H1 (cell line): ENCODE data around the gene TRIM31. TPM values are rescaled to one million over a fixed set of nuclear protein-coding genes. Genes with fewer than 3 reads are reported as not detected.

Experiments
- CTCF ChIA-PET: fragments of 300-600 bp; sonication (Branson Sonifier 250); formaldehyde crosslinking; loops from one replicate; lab custom pipeline; 2021; ENCODE audit not compliant: partially characterized antibody; lab: Charles Lee
- POLR2A ChIA-PET: fragments of 300-600 bp; sonication (Branson Sonifier 250); formaldehyde crosslinking; loops from one replicate; lab custom pipeline; 2021; ENCODE audit warnings: inconsistent platforms; ENCODE audit not compliant: partially characterized antibody; lab: Charles Lee
- DNase-seq, 2 experiments: peaks; one replicate each; pipeline versions ENCODE4 v3.0.0 to v3.0.0-alpha.2; 2010 to 2022; ENCODE audit warnings: low spot score in 2 of 2, low read depth in 1 of 2, mixed read lengths in 1 of 2
- FAIRE-seq: peaks from 2 replicates; lab custom pipeline; 2011; peaks lifted over from hg19 to GRCh38; lab: Jason Lieb, UNC
- H2AFZ ChIP-seq: 2 replicates; pipeline ENCODE4 v1.8.1; 2012; ENCODE audit warnings: low read length, inconsistent platforms
- H2AK5ac ChIP-seq: 2 replicates; pipeline ENCODE4 v1.6.1; 2013; ENCODE audit warnings: low read depth, low read length
- H2BK120ac ChIP-seq: replicated peaks from 2 replicates; pipeline ENCODE3; 2013; ENCODE audit warnings: low read depth, low read length, inconsistent platforms
- H2BK12ac ChIP-seq: 2 replicates; pipeline ENCODE4 v1.6.1; 2013; ENCODE audit warnings: low read depth, low read length
- H2BK15ac ChIP-seq: 2 replicates; pipeline ENCODE4 v1.6.1; 2013; ENCODE audit warnings: low read length
- H2BK20ac ChIP-seq: 2 replicates; pipeline ENCODE4 v1.6.1; 2013; ENCODE audit warnings: low read length
- H2BK5ac ChIP-seq: 2 replicates; pipeline ENCODE4 v1.6.1; 2013; ENCODE audit warnings: low read depth, low read length
- H3K14ac ChIP-seq: 2 replicates; pipeline ENCODE4 v1.6.1; 2013; ENCODE audit warnings: inconsistent platforms; ENCODE audit not compliant: insufficient read length
- H3K18ac ChIP-seq: 2 replicates; pipeline ENCODE4 v1.6.1; 2013; ENCODE audit warnings: low read length; ENCODE audit errors: extremely low read depth
- H3K23ac ChIP-seq: 2 replicates; pipeline ENCODE4 v1.6.1; 2013; ENCODE audit warnings: inconsistent platforms; ENCODE audit not compliant: insufficient read length
- H3K23me2 ChIP-seq: 2 replicates; pipeline ENCODE4 v1.6.1; 2013; ENCODE audit warnings: low read depth, low read length
- H3K27ac ChIP-seq: 2 replicates; pipeline ENCODE4 v1.6.1; 2011; ENCODE audit warnings: low read depth, low read length, inconsistent platforms
- H3K27me3 ChIP-seq, 4 experiments: replicated peaks in 1 of 4; 1 replicate in 1 of 4; 2 replicates in 3 of 4; pipeline versions ENCODE4 v1.6.1 to v1.8.1; 2011 to 2013; ENCODE audit warnings: low read length in 3 of 4, mild to moderate bottlenecking in 3 of 4, inconsistent platforms in 2 of 4, mixed read lengths in 2 of 4, moderate library complexity in 1 of 4; ENCODE audit not compliant: control insufficient read depth in 3 of 4, insufficient read depth in 3 of 4; ENCODE audit errors: extremely low read depth in 1 of 4
- H3K36me3 ChIP-seq, 4 experiments: 2 replicates each; pipeline versions ENCODE4 v1.6.1 to v1.8.1; 2011 to 2013; ENCODE audit warnings: mild to moderate bottlenecking in 4 of 4, low read length in 3 of 4, moderate library complexity in 2 of 4, control low read depth in 1 of 4, inconsistent platforms in 1 of 4; ENCODE audit not compliant: insufficient read depth in 4 of 4, control insufficient read depth in 2 of 4
- H3K4ac ChIP-seq: replicated peaks from 2 replicates; pipeline ENCODE3; 2013; ENCODE audit warnings: low read length, low read depth, mixed read lengths, inconsistent platforms; ENCODE audit not compliant: insufficient read length
- H3K4me1 ChIP-seq, 4 experiments: replicated peaks in 1 of 4; 1 replicate in 1 of 4; 2 replicates in 3 of 4; pipeline versions ENCODE4 v1.6.1 to v1.8.1; 2011 to 2013; ENCODE audit warnings: low read length in 3 of 4, inconsistent platforms in 2 of 4, mixed read lengths in 1 of 4; ENCODE audit not compliant: insufficient read depth in 4 of 4, control insufficient read depth in 3 of 4
- H3K4me2 ChIP-seq, 2 experiments: 2 replicates each; pipeline versions ENCODE4 v1.6.1 to v1.8.1; 2011 to 2013; ENCODE audit warnings: low read depth in 2 of 2, low read length in 2 of 2, control low read depth in 1 of 2, inconsistent platforms in 1 of 2, mild to moderate bottlenecking in 1 of 2; ENCODE audit not compliant: insufficient read depth in 1 of 2
- H3K4me3 ChIP-seq, 4 experiments: fragments of 200-600, 300-600 bp in 1 of 4; sonication (generic), shearing (Covaris generic), sonication (Bioruptor Twin) in 1 of 4; 2 replicates each; pipeline versions ENCODE4 v1.5.1 to v1.8.1; 2011 to 2016; ENCODE audit warnings: low read length in 4 of 4, low read depth in 3 of 4, control low read depth in 2 of 4, inconsistent platforms in 2 of 4, mild to moderate bottlenecking in 2 of 4, mixed read lengths in 1 of 4, moderate library complexity in 1 of 4; ENCODE audit not compliant: insufficient read depth in 2 of 4; ENCODE audit errors: extremely low read depth in 1 of 4
- H3K56ac ChIP-seq: replicated peaks from 2 replicates; pipeline ENCODE3; 2013; ENCODE audit warnings: low read depth, mild to moderate bottlenecking, mixed read lengths, low read length, inconsistent platforms; ENCODE audit not compliant: insufficient read length
- H3K79me1 ChIP-seq: 2 replicates; pipeline ENCODE4 v1.6.1; 2013; ENCODE audit warnings: low read depth, low read length, control low read depth
- H3K79me2 ChIP-seq, 2 experiments: 2 replicates each; pipeline versions ENCODE4 v1.6.1 to v1.8.1; 2012 to 2013; ENCODE audit warnings: low read length in 2 of 2, mild to moderate bottlenecking in 2 of 2, inconsistent platforms in 1 of 2; ENCODE audit not compliant: insufficient read depth in 2 of 2, control insufficient read depth in 1 of 2
- H3K9ac ChIP-seq, 4 experiments: replicated peaks in 1 of 4; 1 replicate in 1 of 4; 2 replicates in 3 of 4; pipeline versions ENCODE4 v1.6.1 to v1.8.1; 2011 to 2013; ENCODE audit warnings: low read depth in 3 of 4, low read length in 3 of 4, control low read depth in 2 of 4, mild to moderate bottlenecking in 2 of 4, moderate library complexity in 2 of 4, inconsistent platforms in 1 of 4; ENCODE audit errors: extremely low read depth in 1 of 4
- H3K9me3 ChIP-seq, 2 experiments: 2 replicates each; pipeline versions ENCODE4 v1.6.1 to v1.8.1; 2012 to 2013; ENCODE audit warnings: mild to moderate bottlenecking in 2 of 2, moderate library complexity in 2 of 2, control low read depth in 1 of 2, inconsistent platforms in 1 of 2, low read depth in 1 of 2, low read length in 1 of 2, mixed read lengths in 1 of 2; ENCODE audit not compliant: insufficient read depth in 2 of 2
- H4K20me1 ChIP-seq, 2 experiments: replicated peaks in 1 of 2; 2 replicates each; pipeline versions ENCODE3 to v1.8.1; 2011 to 2013; ENCODE audit warnings: inconsistent platforms in 2 of 2, low read length in 2 of 2, mild to moderate bottlenecking in 1 of 2; ENCODE audit not compliant: insufficient read depth in 2 of 2, control insufficient read depth in 1 of 2
- H4K5ac ChIP-seq: 2 replicates; pipeline ENCODE4 v1.6.1; 2013; ENCODE audit warnings: low read length, low read depth, mixed read lengths, inconsistent platforms; ENCODE audit not compliant: insufficient read length
- H4K8ac ChIP-seq: 2 replicates; pipeline ENCODE4 v1.8.0; 2013; ENCODE audit warnings: mild to moderate bottlenecking, moderate library complexity, low read length, inconsistent platforms; ENCODE audit not compliant: insufficient read depth; ENCODE audit errors: extremely low read depth
- H4K91ac ChIP-seq: replicated peaks from 2 replicates; pipeline ENCODE3; 2013; ENCODE audit warnings: low read length, mixed read lengths, inconsistent platforms; ENCODE audit not compliant: insufficient read length
- BACH1 ChIP-seq: IDR thresholded peaks from 2 replicates; pipeline ENCODE4 v1.6.1; 2012; ENCODE audit warnings: low read length, improper control_type of control experiment
- CBX8 ChIP-seq: fragments of 300-800, 300-1000 bp; sonication (generic); IDR thresholded peaks from 2 replicates; pipeline ENCODE4 v1.7.1; 2016; ENCODE audit warnings: low read depth, low read length, borderline replicate concordance
- POLR2AphosphoS5 ChIP-seq: IDR thresholded peaks from 2 replicates; pipeline ENCODE4 v1.6.1; 2011; ENCODE audit warnings: low read depth, low read length
- SIX5 ChIP-seq: IDR thresholded peaks from 2 replicates; pipeline ENCODE4 v1.6.1; 2011; ENCODE audit warnings: mild to moderate bottlenecking, low read depth, low read length
- TEAD4 ChIP-seq: IDR thresholded peaks from 2 replicates; pipeline ENCODE4 v1.6.1; 2012; ENCODE audit warnings: low read depth, low read length, inconsistent platforms, mixed read lengths
- WGBS, 2 experiments: shearing (Covaris generic) in 1 of 2; methylation state at CpG; one replicate each; pipeline versions ENCODE4 v1.1.6 to v1.1.7; 2013 to 2015; ENCODE audit warnings: low lambda C conversion rate in 2 of 2, mixed read lengths in 2 of 2, inconsistent platforms in 1 of 2, low coverage in 1 of 2, missing lambda C conversion rate in 1 of 2; ENCODE audit not compliant: insufficient replicate concordance in 2 of 2, insufficient coverage in 1 of 2, insufficient read length in 1 of 2; ENCODE audit errors: extremely low coverage in 1 of 2, missing lambda C conversion rate in 1 of 2; 5-methylcytosine and 5-hydroxymethylcytosine counted together
- polyA plus RNA-seq, 7 experiments: library from polyadenylated mRNA; depleted of rRNA in 3 of 7; stranded (reverse) in 5 of 7; unstranded in 2 of 7; fragments of >200 nt in 5 of 7; fragments of 200-250 nt in 2 of 7; gene quantifications; 1 replicate in 5 of 7; 2 replicates in 1 of 7; 4 replicates in 1 of 7; pipeline versions ENCODE4 v1.2.1 to v1.2.3, GENCODE V29; 2011 to 2013; ENCODE audit warnings: missing spikeins in 2 of 7, mixed read lengths in 2 of 7
- total RNA-seq: library from RNA; stranded (reverse); fragmentation: NEBNext Ultra II Directional; extraction: Animal tissue kit (Norgen Biotek cat#: 25700); gene quantifications from 2 replicates; pipeline ENCODE4 v1.2.1, GENCODE V29; 2021

The TRIM31 gene
- total and polyA plus RNA-seq, 2 of the 8 experiments (the other 6 are each of a cell fraction or from before 2014, with no cell fraction given), result not detected

GRCh38 chr6:30121446-30122366 is 8.8 kb upstream of the TRIM31 start:
- H2AFZ ChIP-seq, result no peak overlapping the region
- WGBS, 2 experiments, result 84% methylated on average over 10 of the region's 10 CpGs; no CpG with 5 or more reads in 1 of the 2 experiments

More at GRCh38 chr6:30121446-30122366, 8.8 kb upstream of the TRIM31 start:
- H2BK5ac ChIP-seq, result no peak overlapping the region
- no peak overlapping the region for H3K4me3 ChIP-seq
- no peaks in the 10 kb centered on the region for H4K20me1 ChIP-seq
- H4K8ac ChIP-seq, result no peak overlapping the region
- H3K4me2 ChIP-seq, result no peak overlapping the region
- H3K9ac ChIP-seq, result no peak overlapping the region
- H3K36me3 ChIP-seq, result no peaks in the 10 kb centered on the region
- no peaks in the 10 kb centered on the region for H3K23me2 ChIP-seq
- H2BK15ac ChIP-seq, result no peak overlapping the region
- H3K4me1 ChIP-seq, result no peaks in the 10 kb centered on the region
- no peaks in the 10 kb centered on the region for H3K79me2 ChIP-seq
- DNase-seq, result no peak
- TF ChIP-seq SIX5, result no peak
- TF ChIP-seq CBX8, result no peak
- TF ChIP-seq POLR2AphosphoS5, result no peak
- TF ChIP-seq BACH1, result no peak
- no peak for TF ChIP-seq TEAD4
- TF ChIP-seq, all 59 proteins: peak for 0
- POLR2A ChIA-PET, result interaction anchor here (1.4 kb wide), 1 partner anchor 26 kb away, joined by 3 read pairs; no protein-coding TSS in a partner anchor
- H4K91ac ChIP-seq, result no peak overlapping the region
- H3K18ac ChIP-seq, result no peak overlapping the region
- peaks cover 3 to 13% (median 12%) of the 10 kb centered on the region in 4 experiments for H3K27me3 ChIP-seq
- H2BK20ac ChIP-seq, result no peak overlapping the region
- H3K23ac ChIP-seq, result no peak overlapping the region
- H3K9me3 ChIP-seq, result no peaks in the 10 kb centered on the region
- H3K14ac ChIP-seq, result no peak overlapping the region
- H3K79me1 ChIP-seq, result no peaks in the 10 kb centered on the region
- no peak overlapping the region for H2BK120ac ChIP-seq
- H2BK12ac ChIP-seq, result no peak overlapping the region
- CTCF ChIA-PET, result interaction anchor here (0.5 to 7.2 kb wide), 3 partner anchors 10 to 49 kb away, joined by 3 to 87 read pairs (median 15); no protein-coding TSS in a partner anchor
- no peak overlapping the region for H3K4ac ChIP-seq
- H3K56ac ChIP-seq, result no peak overlapping the region
- H4K5ac ChIP-seq, result no peak overlapping the region
- no peak for FAIRE-seq
- no peak overlapping the region for H2AK5ac ChIP-seq
- H3K27ac ChIP-seq, result no peak overlapping the region
